ENCODE results near the gene PSMA8.

DNA sequence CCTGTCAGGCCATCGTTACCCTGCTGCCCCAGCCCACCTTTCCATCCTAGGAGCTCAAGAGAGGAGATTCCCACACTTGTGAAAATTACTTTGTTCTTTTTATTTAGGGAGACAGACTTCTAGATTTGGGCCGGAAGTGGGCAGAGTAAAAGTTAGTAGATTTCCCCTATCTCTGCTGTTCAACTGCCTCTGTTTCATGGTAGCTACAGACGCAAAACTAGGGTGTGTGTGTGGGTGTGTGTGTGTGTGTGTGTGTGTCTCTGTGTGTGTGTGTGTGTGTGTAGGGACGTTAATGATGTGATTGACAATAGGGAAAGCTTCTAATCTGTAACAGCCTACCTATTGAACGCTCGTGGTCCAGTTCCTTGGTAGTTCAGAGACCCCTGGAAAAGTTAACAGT lies 438 bp downstream of the PSMA8 start:
- no peak for TF ChIP-seq CTCF (conservative IDR thresholded peaks at IDR 0.05)
- TF ChIP-seq EZH2 (IDR thresholded peaks at IDR 0.05; ENCODE audit: low read depth), result no peak
